ENCODE measurements around the gene NTRK3.

Gene NTRK3

DNA sequence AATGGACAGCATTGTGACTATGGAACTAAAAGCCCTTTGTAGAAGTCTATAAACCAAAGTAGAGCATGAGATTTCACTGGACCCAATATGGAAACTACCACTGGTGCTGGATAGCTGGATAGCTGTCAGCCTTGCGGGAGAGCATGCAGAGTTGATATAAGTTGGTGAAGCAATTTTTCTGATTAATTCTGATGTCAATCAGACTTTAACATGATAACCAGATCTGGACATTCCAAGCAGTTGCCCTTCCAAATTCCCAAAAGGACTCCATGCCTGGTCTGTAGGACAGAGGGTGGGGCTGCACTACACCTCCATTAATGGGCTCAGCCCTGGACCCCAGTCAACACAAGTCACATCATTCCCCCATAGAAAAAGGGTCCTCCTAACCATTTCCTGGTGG lies 437.8 kb downstream of the NTRK3 start:
- no peak for DNase-seq (ENCODE audit: low spot score)

DNA sequence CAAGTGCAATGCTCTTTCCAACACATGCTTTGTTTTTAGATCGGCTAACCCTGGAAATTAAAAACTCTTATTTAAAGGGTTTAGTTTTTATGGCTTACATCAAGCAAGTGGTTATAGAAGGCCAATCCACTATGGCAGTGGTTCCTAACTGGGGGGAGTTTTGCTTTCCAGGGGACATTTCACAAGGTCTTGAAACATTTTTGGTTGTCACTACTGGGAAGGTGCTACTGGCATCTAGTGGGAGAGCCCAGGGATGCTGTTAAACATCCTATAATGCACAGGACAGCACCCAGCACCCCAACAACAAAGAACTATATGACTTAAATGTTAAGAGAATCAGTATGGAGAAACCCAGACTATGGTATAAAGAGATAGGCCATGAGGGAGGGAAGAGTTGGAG lies 439.0 kb downstream of the NTRK3 start:
- no peak for DNase-seq (ENCODE audit: low spot score)

DNA sequence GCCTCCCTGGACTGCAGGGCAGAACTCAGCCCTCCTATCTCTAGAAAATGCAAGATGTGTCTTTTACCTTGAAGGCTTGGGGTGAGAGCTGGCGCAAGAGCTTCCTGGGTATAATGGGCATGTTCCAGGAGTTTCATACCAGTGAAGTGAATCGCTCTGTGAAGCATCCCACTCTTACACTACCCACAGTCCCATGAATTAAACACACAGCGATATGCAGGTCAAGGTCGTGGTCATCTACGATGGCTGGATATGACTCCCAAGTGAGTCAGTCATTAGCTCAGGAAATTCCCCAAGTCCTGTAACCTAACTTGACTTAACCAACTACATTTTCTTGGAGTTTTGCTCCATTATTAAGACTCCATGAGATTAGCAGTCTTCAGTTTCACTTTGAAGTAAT lies 439.7 kb downstream of the NTRK3 start:
- peak; percentile 56 for DNase-seq (ENCODE audit: low spot score)

DNA sequence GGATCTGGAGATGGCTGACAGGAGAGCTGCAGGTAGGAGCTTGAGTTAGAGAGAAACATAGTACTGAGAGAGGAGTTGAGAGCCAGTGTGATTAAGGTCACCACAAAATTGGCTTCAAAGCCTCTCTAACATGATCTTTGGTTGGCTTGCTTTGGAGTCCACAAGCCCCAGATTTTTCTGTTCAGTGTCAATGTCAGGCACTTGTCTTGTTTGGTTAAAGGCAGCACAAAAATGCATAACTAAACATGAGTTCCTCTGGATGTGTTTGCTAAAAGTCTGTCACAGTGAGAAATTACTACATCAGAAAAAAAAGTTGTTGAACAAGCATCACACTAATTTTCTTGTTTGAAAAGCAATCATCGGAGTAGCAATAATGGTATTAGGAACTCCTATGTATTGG lies 440.5 kb downstream of the NTRK3 start:
- DNase-seq (ENCODE audit: low spot score): peak; percentile 7

All from hepatic stellate cell (primary cell).